ENCODE data around the gene RBM25.
"Not testable (repeated sequence)": the region's sequence is repeated elsewhere in the genome, so short reads cannot be mapped to it uniquely, and the experiment has no call there.

Gene RBM25

DNA sequence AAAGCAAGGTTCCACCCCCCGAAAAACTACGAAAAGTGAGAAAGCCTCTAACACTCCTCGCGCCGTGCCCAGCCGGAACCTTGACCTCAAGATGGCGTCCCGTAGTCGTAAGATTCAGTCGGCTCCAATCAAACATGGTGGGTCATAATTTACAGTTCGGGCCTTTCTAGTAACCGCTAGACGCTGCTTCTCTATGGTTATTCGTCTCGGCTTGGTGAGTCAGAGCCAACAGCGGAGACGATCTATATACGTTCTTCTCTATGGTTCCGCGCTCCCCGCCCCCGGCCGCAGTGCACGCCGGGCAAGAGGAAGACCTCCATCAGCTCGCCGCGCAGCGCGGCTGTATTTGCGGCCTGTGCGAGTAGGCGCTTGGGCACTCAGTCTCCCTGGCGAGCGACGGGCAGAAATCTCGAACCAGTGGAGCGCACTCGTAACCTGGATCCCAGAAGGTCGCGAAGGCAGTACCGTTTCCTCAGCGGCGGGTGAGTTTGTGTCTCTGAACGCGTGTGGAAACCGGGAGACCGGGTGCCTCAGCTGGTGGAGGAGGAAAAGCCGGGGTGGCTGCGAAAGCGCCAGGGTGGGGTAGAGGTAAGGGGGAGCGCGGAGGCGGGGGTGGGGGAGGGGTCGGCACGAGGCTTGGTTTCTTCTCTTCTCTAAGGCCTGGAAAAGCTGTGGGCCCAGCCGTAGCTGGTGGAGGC is at the start of gene RBM25:
TSS of gene RBM25 (plus strand) at position 311 of the 698 bp plus-strand sequence. CDS start 13,108 bp downstream, outside the sequence.
- peak; percentile 97 for DNase-seq (ENCODE audit: low read depth, low spot score)
- Histone ChIP-seq H3K36me3 (ENCODE audit: control insufficient read depth, insufficient read depth, low read length) (no peaks in the 10 kb centered on the region), H3K4me1 (ENCODE audit: control insufficient read depth, insufficient read depth, low read length) (peaks cover 3% of the 10 kb centered on the region; the same call in 1 of the 2 replicates), H3K27me3 (ENCODE audit: control insufficient read depth, insufficient read depth, low read length) (no peaks in the 10 kb centered on the region), H3K9me3 (ENCODE audit: control insufficient read depth, insufficient read depth, low read length) (no peaks in the 10 kb centered on the region), H3K4me3 (ENCODE audit: low read length) (peak within 1 kb of the TSS; percentile 87), H3K27ac (ENCODE audit: low read length) (no peak within 1 kb of the TSS)
- no CpG with 5 or more reads among the region's 57 CpGs for WGBS (ENCODE audit: insufficient coverage, insufficient read length)

DNA sequence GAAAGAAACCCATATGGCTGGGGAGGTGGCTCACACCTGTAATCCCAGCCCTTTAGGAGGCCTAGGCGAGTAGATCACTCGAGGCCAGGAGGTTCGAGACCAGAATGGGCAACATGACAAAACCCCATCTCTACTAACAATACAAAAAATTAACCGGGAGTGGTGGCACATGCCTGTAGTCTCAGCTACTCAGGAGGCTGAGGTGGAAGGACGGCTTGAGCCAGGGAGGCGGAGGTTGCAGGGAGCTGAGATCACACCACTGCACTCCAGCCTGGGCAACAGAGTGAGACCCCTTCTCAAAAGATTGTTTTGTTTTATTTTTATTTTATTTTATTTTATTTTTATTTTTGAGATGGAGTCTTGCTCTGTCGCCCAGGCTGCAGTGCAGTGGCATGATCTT is 47.1 kb upstream of the RBM25 start:
- H3K4me1 ChIP-seq (ENCODE audit: control insufficient read depth, insufficient read depth, low read length); H3K9me3 ChIP-seq (ENCODE audit: control insufficient read depth, insufficient read depth, low read length); H3K27ac ChIP-seq (ENCODE audit: low read length); H3K4me3 ChIP-seq (ENCODE audit: low read length); H3K27me3 ChIP-seq (ENCODE audit: control insufficient read depth, insufficient read depth, low read length); H3K36me3 ChIP-seq (ENCODE audit: control insufficient read depth, insufficient read depth, low read length); DNase-seq (ENCODE audit: low read depth, low spot score): not testable (repeated sequence)
- WGBS (ENCODE audit: insufficient coverage, insufficient read length) = no CpG with 5 or more reads among the region's 7 CpGs

GRCh38 chr14:73014105-73014504 is 44.2 kb upstream of the RBM25 start:
- H3K27me3 ChIP-seq (ENCODE audit: control insufficient read depth, insufficient read depth, low read length) = no peaks in the 10 kb centered on the region
- no peaks in the 10 kb centered on the region for H3K36me3 ChIP-seq (ENCODE audit: control insufficient read depth, insufficient read depth, low read length)
- DNase-seq (ENCODE audit: low read depth, low spot score) = no peak
- no peak overlapping the region for H3K4me3 ChIP-seq (ENCODE audit: low read length)
- no CpG with 5 or more reads among the region's 2 CpGs for WGBS (ENCODE audit: insufficient coverage, insufficient read length)
- H3K27ac ChIP-seq (ENCODE audit: low read length) = no peak overlapping the region
- H3K4me1 ChIP-seq (ENCODE audit: control insufficient read depth, insufficient read depth, low read length) = no peaks in the 10 kb centered on the region
- H3K9me3 ChIP-seq (ENCODE audit: control insufficient read depth, insufficient read depth, low read length) = no peaks in the 10 kb centered on the region

- WGBS (ENCODE audit: insufficient coverage, insufficient read length) = no CpG with 5 or more reads among the region's 14 CpGs
- H3K4me1 ChIP-seq (ENCODE audit: control insufficient read depth, insufficient read depth, low read length); H3K27me3 ChIP-seq (ENCODE audit: control insufficient read depth, insufficient read depth, low read length); H3K27ac ChIP-seq (ENCODE audit: low read length); H3K4me3 ChIP-seq (ENCODE audit: low read length); DNase-seq (ENCODE audit: low read depth, low spot score); H3K36me3 ChIP-seq (ENCODE audit: control insufficient read depth, insufficient read depth, low read length); H3K9me3 ChIP-seq (ENCODE audit: control insufficient read depth, insufficient read depth, low read length): not testable (repeated sequence)
Measured at GRCh38 chr14:73015552-73015951, 42.8 kb upstream of the RBM25 start.

DNA sequence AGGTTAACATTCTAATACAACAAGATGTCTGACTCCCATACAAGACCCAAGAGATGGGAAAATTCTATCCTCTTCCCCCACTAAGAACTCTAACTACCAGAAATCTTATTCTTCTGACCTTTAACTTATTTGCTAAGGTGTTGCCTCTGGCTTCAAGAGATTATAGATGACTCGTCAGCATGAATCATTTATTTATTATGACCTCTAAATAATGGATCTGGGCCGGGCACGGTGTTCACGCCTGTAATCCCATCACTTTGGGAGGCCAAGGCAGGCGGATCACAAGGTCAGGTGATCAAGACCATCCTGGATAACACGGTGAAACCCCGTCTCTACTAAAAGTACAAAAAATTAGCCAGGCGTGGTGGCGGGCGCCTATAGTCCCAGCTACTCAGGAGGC is 42.3 kb upstream of the RBM25 start:
- not testable (repeated sequence) for H3K9me3 ChIP-seq (ENCODE audit: control insufficient read depth, insufficient read depth, low read length); H3K27me3 ChIP-seq (ENCODE audit: control insufficient read depth, insufficient read depth, low read length); H3K36me3 ChIP-seq (ENCODE audit: control insufficient read depth, insufficient read depth, low read length); H3K4me1 ChIP-seq (ENCODE audit: control insufficient read depth, insufficient read depth, low read length); H3K4me3 ChIP-seq (ENCODE audit: low read length); DNase-seq (ENCODE audit: low read depth, low spot score); H3K27ac ChIP-seq (ENCODE audit: low read length)
- no CpG with 5 or more reads among the region's 10 CpGs for WGBS (ENCODE audit: insufficient coverage, insufficient read length)

- no CpG with 5 or more reads among the region's 4 CpGs for WGBS (ENCODE audit: insufficient coverage, insufficient read length)
Measured at GRCh38 chr14:73022051-73022450, 36.3 kb upstream of the RBM25 start.

GRCh38 chr14:73025544-73025943 is 32.8 kb upstream of the RBM25 start:
- no peak for DNase-seq (ENCODE audit: low read depth, low spot score)
- Histone ChIP-seq H3K4me3 (ENCODE audit: low read length) (no peak overlapping the region), H3K36me3 (ENCODE audit: control insufficient read depth, insufficient read depth, low read length) (peaks cover 6% of the 10 kb centered on the region; the same call in 1 of the 2 replicates), H3K4me1 (ENCODE audit: control insufficient read depth, insufficient read depth, low read length) (no peaks in the 10 kb centered on the region), H3K9me3 (ENCODE audit: control insufficient read depth, insufficient read depth, low read length) (no peaks in the 10 kb centered on the region), H3K27ac (ENCODE audit: low read length) (no peak overlapping the region), H3K27me3 (ENCODE audit: control insufficient read depth, insufficient read depth, low read length) (no peaks in the 10 kb centered on the region)
- WGBS (ENCODE audit: insufficient coverage, insufficient read length) = no CpG with 5 or more reads among the region's 3 CpGs

More at GRCh38 chr14:73022051-73022450, 36.3 kb upstream of the RBM25 start:
- Histone ChIP-seq H3K27ac (ENCODE audit: low read length) (no peak overlapping the region), H3K9me3 (ENCODE audit: control insufficient read depth, insufficient read depth, low read length) (no peaks in the 10 kb centered on the region), H3K4me3 (ENCODE audit: low read length) (no peak overlapping the region), H3K36me3 (ENCODE audit: control insufficient read depth, insufficient read depth, low read length) (peaks cover 6% of the 10 kb centered on the region; the same call in 1 of the 2 replicates), H3K27me3 (ENCODE audit: control insufficient read depth, insufficient read depth, low read length) (no peaks in the 10 kb centered on the region), H3K4me1 (ENCODE audit: control insufficient read depth, insufficient read depth, low read length) (no peaks in the 10 kb centered on the region)
- no peak for DNase-seq (ENCODE audit: low read depth, low spot score)

- no peak overlapping the region for H3K27ac ChIP-seq (ENCODE audit: low read length)
Measured at GRCh38 chr14:73026243-73026844, 32.0 kb upstream of the RBM25 start.

GRCh38 chr14:73026845-73027542 is 31.3 kb upstream of the RBM25 start, which contains the start of gene ZFYVE1:
Gene ZFYVE1 (minus strand): TSS chr14:73027106. CDS start chr14:73024508, 2,598 bp downstream.
- WGBS (ENCODE audit: insufficient coverage, insufficient read length) = no CpG with 5 or more reads among the region's 42 CpGs
- DNase-seq (ENCODE audit: low read depth, low spot score) = peak; percentile 97
- H3K4me3 ChIP-seq (ENCODE audit: low read length) = peak within 1 kb of the TSS; percentile 77; the same call in 1 of the 2 replicates
- no peak within 1 kb of the TSS for H3K27ac ChIP-seq (ENCODE audit: low read length)
- H3K4me1 ChIP-seq (ENCODE audit: control insufficient read depth, insufficient read depth, low read length) = no peaks in the 10 kb centered on the region
- H3K9me3 ChIP-seq (ENCODE audit: control insufficient read depth, insufficient read depth, low read length) = no peaks in the 10 kb centered on the region
- H3K27me3 ChIP-seq (ENCODE audit: control insufficient read depth, insufficient read depth, low read length) = no peaks in the 10 kb centered on the region
- peaks cover 6% of the 10 kb centered on the region; the same call in 1 of the 2 replicates for H3K36me3 ChIP-seq (ENCODE audit: control insufficient read depth, insufficient read depth, low read length)

More at GRCh38 chr14:73026243-73026844, 32.0 kb upstream of the RBM25 start:
- Histone ChIP-seq H3K4me1 (ENCODE audit: control insufficient read depth, insufficient read depth, low read length) (no peaks in the 10 kb centered on the region), H3K27me3 (ENCODE audit: control insufficient read depth, insufficient read depth, low read length) (no peaks in the 10 kb centered on the region), H3K4me3 (ENCODE audit: low read length) (peak overlapping the region; percentile 77; the same call in 1 of the 2 replicates), H3K36me3 (ENCODE audit: control insufficient read depth, insufficient read depth, low read length) (peaks cover 6% of the 10 kb centered on the region; the same call in 1 of the 2 replicates), H3K9me3 (ENCODE audit: control insufficient read depth, insufficient read depth, low read length) (no peaks in the 10 kb centered on the region)
- no peak for DNase-seq (ENCODE audit: low read depth, low spot score)
- WGBS (ENCODE audit: insufficient coverage, insufficient read length) = no CpG with 5 or more reads among the region's 21 CpGs

DNA sequence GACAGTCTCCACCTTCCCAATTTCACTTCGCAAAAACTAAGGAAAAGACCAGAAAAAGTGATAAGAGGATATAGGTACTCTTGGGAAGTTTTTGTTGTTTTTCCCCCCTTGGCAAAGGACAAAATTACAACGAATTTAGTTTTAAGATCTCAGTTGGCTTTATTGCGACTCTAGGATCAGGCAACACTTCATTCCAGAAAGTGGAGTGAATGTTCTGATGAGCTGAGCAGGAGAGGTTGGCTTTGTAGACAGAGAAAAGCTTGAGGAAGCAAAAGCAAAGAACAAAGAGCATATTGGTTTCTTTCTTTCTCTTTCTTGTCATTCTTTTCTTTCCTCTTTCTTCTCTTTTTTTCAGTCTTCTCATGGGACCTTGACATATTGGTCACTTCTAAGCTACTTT is 30.8 kb upstream of the RBM25 start:
- Histone ChIP-seq H3K4me1 (ENCODE audit: control insufficient read depth, insufficient read depth, low read length) (no peaks in the 10 kb centered on the region), H3K27me3 (ENCODE audit: control insufficient read depth, insufficient read depth, low read length) (no peaks in the 10 kb centered on the region), H3K36me3 (ENCODE audit: control insufficient read depth, insufficient read depth, low read length) (peaks cover 6% of the 10 kb centered on the region; the same call in 1 of the 2 replicates), H3K4me3 (ENCODE audit: low read length) (peak overlapping the region; percentile 14; the same call in 1 of the 2 replicates), H3K9me3 (ENCODE audit: control insufficient read depth, insufficient read depth, low read length) (no peaks in the 10 kb centered on the region), H3K27ac (ENCODE audit: low read length) (no peak overlapping the region)
- no CpG with 5 or more reads among the region's 3 CpGs for WGBS (ENCODE audit: insufficient coverage, insufficient read length)
- DNase-seq (ENCODE audit: low read depth, low spot score) = no peak

All from iPS DF 6.9 (cell line).